G401.6 (cell line): ENCODE data around the gene TRAP1.
"Not testable (repeated sequence)": the region's sequence is repeated elsewhere in the genome, so short reads cannot be mapped to it uniquely, and the experiment has no call there.

ENCODE experiments used
- FAIRE-seq: peaks from 2 replicates; lab custom pipeline; 2012; peaks lifted over from hg19 to GRCh38; lab: Jason Lieb, UNC

The TRAP1 gene

GRCh38 chr16:3736116-3736515, 18.8 kb upstream of the TRAP1 start:
- FAIRE-seq: no peak

DNA sequence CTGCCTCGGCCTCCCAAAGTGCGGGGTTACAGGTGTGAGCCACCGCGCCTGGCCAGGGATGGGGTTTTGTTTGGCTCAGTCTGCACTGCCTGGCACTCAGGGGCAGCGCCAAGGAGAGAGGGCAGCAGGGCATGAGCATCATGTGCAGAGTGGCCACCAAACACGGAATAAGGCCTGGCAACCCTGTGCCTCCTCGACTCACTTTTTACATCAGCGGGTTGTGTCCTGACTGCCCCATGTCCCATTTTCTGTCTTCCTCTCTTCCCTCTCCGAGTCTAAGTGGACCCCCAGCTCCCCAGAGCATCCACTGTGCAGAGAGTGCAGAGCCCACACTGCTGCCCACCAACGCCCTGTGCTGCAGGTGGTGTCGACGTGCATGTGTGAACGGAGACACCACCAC, 18.2 kb upstream of the TRAP1 start:
- no peak for FAIRE-seq

DNA sequence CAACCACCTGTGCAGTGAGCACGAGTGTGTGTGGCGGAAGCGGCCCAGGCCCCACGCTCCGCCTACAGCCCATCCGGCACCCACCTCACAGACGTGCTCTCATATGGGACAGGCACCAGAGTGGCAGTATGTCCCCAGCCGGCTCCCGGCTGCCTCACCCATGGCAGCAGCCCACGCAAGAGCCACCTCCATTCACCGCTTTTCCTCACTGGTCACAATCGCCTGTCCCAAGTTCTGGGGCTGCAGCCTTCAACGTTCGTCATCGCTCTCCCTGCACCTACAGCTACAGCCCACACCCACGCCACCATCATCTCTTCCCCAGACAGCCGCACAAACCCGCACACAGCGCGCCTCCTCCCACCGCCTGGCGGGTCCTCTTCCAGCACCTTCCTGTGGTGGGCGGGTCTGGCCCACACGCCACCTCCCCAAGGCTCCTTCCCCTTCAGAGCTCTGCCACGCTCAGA, 17.5 kb upstream of the TRAP1 start:
- FAIRE-seq: no peak

DNA sequence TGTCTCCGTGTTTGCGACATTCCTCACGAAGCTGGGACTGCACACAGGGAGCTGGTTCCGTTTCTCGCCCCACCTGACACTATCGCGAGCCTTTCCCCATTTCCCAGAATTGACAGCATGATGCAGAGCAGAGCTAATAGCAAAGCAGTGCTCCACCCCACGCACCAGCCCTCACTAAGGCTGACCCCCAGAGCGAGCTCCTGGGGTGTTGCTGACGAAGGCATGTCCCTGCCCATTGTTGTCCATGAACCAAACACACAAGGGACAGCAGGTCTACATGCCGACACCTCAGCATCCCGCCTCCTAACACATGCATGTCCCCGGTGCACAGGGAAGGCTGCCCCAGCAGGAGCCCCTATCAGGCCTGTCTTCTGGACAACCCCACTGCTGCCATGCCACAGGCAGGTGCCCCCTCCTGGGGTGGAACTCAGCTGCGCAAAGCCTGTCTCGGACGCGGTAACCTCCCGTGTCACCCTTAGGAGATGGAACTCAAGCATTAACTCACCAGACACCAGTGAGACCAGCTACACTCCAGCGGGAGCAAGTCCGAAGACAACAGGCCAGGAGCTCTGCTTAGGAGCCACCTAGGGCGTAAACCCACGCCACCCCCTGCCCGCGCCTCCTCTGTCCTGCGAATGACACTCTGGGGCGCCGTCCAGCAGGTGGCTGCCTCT, 16.9 kb upstream of the TRAP1 start:
- no peak for FAIRE-seq

GRCh38 chr16:3732171-3732570, 14.8 kb upstream of the TRAP1 start:
- FAIRE-seq: no peak

DNA sequence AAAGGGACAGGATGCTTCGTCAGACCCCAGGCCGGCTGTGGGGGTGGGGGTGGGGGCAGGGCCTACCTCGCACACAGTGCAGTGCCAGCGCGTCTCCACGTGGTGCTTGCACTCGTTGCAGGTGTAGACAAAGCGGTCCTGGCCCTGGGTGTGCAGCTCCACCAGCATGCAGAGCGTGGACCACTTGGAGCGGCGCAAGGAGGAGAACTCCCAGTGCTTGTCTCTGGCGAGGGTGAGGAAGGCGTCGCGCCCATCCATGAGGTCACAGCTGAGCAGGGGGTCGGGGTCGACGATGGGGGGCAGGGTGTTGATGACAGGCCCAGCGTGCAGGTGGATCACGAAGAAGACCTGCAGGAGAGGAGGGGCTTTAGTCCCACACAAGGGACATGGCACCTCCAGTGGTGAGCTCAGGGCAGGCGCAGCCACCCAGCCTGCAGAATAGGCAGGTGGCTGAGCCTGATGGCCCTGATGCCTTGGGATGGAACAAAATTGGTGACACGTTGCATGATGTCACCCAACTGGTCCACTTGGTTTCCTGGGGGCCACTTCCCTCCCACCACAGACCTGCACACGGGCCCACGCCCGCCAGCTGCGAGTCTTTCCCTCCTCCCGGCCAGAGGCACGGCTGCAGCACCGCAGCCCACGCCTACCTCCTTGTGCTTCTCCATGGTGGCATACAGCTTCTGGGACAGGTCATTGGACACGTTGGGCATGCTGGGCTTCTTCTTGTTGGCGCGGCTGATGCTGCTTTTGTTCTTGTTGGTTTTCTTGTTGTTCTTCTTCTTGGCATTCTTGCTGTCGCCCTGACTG, 14.0 kb upstream of the TRAP1 start:
- no peak for FAIRE-seq

DNA sequence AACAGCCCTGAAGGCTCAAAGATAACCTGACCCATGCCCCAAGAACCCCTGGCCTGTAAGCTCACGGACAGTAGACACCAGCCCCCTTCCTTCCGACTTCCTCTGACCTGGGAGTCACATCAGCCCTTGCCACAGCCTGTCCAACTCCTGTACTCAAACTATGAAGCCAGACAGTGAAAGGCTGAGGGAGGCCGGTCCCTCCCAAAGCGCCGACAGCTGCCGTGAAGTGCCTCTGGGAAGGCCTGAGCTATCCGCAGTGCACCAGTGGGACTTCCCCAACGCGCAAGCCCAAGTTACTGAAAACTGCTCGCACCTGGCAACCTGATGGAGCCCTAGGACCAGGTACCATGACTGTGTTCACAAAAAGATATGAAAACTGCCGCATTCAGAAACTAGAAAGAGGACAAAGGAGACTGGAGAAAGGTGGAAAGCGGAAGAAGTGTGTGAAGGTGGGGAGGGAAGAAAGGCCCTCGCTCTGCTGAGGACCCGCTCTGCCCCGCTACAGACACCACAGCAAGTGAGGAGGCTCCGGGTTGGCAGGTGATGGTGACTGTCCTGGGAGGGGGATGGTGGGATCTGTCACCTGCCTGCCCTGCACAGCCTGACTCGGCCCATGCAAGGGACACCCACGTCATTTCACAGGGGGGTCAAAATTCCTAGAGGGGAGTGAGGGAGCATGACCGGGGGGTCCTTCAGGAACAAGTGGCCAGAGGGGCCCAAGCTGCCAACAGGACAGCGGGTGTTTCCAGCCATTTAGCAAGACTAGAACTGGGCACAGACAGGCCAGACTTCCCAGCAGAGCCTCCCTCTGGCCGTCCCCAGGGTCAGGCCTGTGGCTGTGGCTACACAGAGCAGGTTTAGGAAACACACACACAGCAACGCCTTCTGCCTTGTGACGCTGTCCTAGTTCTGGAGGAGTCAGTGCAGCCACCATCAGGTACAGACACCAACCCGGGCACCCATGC, 13.1 kb upstream of the TRAP1 start:
- FAIRE-seq: no peak

GRCh38 chr16:3729161-3730112, 12.1 kb upstream of the TRAP1 start:
- no peak for FAIRE-seq

DNA sequence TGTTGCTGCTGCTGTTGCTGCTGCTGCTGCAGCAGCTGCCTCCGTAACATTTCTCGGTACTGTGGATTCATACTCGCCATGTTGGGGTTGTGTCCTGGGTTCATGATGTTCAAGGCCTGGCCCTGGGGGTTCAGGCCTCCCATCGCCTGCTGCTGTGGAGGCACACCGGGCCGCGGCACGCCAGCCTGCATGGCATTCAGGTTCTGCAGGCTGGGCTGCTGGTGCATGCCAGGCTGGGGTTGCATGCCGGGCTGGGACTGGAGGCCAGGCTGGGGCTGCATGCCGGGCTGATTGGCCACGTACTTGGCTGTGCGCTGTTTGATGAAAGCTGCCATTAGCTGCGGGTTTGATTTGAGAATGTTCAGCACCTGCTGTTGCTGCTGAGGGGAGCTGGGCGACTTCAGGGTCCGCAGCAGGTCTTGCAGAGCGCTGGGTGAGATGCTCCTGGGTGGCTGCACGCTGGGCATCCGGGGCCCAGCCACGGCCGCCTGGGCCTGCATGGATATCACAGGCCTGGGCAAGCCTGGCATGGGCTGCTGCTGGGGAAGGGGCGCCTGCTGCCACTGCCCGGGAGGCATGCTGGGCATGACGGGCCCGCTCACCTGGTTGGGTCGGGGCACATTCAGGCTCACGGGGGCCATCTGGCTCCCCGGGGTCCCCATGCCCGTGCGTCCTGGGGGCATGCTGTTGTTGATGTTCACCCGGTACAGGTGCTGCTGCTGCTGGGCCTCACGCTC, 11.3 kb upstream of the TRAP1 start:
- no peak for FAIRE-seq

- FAIRE-seq: no peak
These were observed 10.6 kb upstream of the TRAP1 start for GRCh38 chr16:3727806-3728381.

- no peak for FAIRE-seq
These were observed 8.8 kb upstream of the TRAP1 start for GRCh38 chr16:3726021-3726687.

GRCh38 chr16:3725276-3725675, 8.0 kb upstream of the TRAP1 start:
- FAIRE-seq: no peak

- no peak for FAIRE-seq
These were observed 5.2 kb upstream of the TRAP1 start for GRCh38 chr16:3722508-3722907.

DNA sequence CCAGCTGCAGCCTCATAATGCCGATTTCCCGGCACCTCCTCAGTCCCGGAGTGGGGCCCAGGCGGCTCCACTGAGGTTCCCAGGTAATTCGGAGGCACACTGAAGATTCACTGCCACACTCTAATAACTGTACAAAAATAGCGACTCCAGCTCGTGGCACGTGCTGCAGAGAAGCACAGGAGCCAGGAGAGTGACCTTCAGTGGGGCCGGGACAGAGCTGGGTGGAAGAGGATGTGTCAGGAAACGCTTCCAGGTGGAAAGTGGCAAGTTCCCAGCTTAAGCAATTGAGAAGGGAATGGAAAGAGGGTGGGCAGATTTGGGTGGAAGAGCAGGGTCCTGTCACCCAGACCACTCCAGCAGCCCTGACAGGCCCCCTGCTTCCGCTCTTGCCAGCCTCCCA, 3.1 kb upstream of the TRAP1 start:
- no peak for FAIRE-seq

DNA sequence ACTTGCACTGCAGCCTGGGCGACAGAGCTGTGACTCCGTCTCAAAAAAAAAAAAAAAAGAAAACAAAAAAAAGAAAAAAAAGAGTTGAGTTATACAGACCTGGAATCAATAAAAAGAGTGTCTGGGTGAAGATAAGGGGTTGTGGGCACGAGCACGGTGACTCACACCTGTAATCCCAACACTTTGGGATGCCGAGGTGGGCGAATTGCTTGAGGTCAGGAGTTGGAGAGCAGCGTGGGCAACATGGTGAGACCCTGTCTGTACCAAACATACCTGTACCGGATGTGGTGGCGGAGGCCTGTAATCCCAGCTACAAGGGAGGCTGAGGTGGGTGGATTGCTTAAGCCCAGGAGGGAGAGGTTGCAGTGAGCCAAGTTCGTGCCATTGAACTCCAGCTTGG, 1.3 kb upstream of the TRAP1 start:
- no peak for FAIRE-seq

- FAIRE-seq: no peak
These were observed 681 bp upstream of the TRAP1 start for GRCh38 chr16:3718019-3718391.

- no peak for FAIRE-seq
These were observed 491 bp downstream of the TRAP1 start for GRCh38 chr16:3716831-3717234.

DNA sequence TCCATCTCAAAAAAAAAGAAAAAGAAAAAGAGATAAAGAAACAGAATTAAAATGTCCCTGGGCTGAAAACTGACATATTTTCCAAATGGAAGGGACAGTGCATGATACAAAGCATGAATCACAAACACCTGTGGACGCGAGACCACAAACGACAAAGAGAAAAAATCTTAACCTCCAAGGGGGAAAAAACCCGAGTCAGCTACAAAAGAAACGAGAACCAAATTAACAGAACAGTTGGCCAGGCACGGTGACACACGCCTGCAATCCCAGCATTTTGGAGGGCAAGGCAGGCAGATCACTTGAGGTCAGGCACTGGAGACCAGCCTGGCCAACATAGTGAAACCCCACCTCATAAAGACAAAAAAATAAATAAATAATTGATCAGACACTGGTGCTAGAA, 1.9 kb downstream of the TRAP1 start:
- FAIRE-seq: no peak

DNA sequence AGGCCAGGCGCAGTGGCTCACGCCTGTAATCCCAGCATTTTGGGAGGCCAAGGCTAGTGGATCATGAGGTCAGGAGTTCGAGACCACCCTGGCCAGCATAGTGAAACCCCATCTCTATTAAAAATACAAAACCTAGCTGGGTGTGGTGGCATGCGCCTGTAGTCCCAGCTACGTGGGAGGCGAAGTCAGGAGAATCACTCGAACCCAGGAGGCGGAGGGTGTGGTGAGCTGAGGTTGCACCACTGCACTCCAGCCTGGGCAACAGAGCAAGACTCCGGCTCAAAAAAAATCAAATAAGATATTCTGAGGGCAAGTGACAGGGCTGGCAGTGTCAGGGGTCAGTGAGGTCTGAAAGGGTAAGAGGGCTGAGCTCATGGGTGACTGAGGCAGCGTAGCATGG, 2.9 kb downstream of the TRAP1 start:
- not testable (repeated sequence) for FAIRE-seq
